B cell (primary cell): ENCODE data around the gene BTG3.

Experiments
- CTCF ChIP-seq: fragments of 200-600 bp; IDR thresholded peaks from one replicate; pipeline ENCODE4 v1.8.0; 2022; ENCODE audit warnings: antibody characterized with exemption, mild to moderate bottlenecking
- EZH2 ChIP-seq: IDR thresholded peaks from 2 replicates; pipeline ENCODE4 v1.6.1; 2012; ENCODE audit warnings: borderline replicate concordance, low read depth, mild to moderate bottlenecking, moderate library complexity, low read length; ENCODE audit not compliant: insufficient read depth, poor library complexity, severe bottlenecking

- TF ChIP-seq CTCF, result no peak
- no peak for TF ChIP-seq EZH2
Measured at GRCh38 chr21:17576080-17576835, 36.4 kb downstream of the BTG3 start.
